GM19025 (cell line): ENCODE data around the gene PMFBP1.

Experiments used
- ATAC-seq: cut with Tn5 transposase; IDR thresholded peaks from one replicate; pipeline ENCODE4 v1.9.1; 2021; ENCODE audit warnings: mild to moderate bottlenecking, low read depth, moderate library complexity; ENCODE audit not compliant: unreplicated experiment

The PMFBP1 gene

GRCh38 chr16:72073560-72074230 lies 98.3 kb downstream of the PMFBP1 start:
- no peak for ATAC-seq

- ATAC-seq, result no peak
These were observed 99.2 kb downstream of the PMFBP1 start for GRCh38 chr16:72072514-72073342.
